Activated CD8-positive, alpha-beta memory T cell treated with anti-CD3 and anti-CD28 coated beads, Interleukin-2, amount 50 U/mL, for 1 hour (primary cell): ENCODE results near the gene DPYSL3.

ENCODE experiments used
- DNase-seq: peaks from one replicate; pipeline ENCODE4 v3.0.0-alpha.2; 2020; ENCODE audit errors: extremely low read depth

Gene DPYSL3

GRCh38 chr5:147472664-147473475 is 37.0 kb downstream of the DPYSL3 start:
- no peak for DNase-seq

- no peak for DNase-seq
These were observed 41.8 kb downstream of the DPYSL3 start for GRCh38 chr5:147467973-147468508.

GRCh38 chr5:147466360-147466980 is 43.4 kb downstream of the DPYSL3 start:
- no peak for DNase-seq

- no peak for DNase-seq
These were observed 44.1 kb downstream of the DPYSL3 start for GRCh38 chr5:147465747-147466146.

- no peak for DNase-seq
These were observed 45.7 kb downstream of the DPYSL3 start for GRCh38 chr5:147464211-147464610.

- DNase-seq: no peak
These were observed 48.0 kb downstream of the DPYSL3 start for GRCh38 chr5:147461915-147462314.

GRCh38 chr5:147460380-147460779 is 49.5 kb downstream of the DPYSL3 start:
- no peak for DNase-seq

- DNase-seq: no peak
These were observed 51.3 kb downstream of the DPYSL3 start for GRCh38 chr5:147458581-147458980.

GRCh38 chr5:147455822-147456450 is 53.9 kb downstream of the DPYSL3 start:
- no peak for DNase-seq

GRCh38 chr5:147454996-147455677 is 54.7 kb downstream of the DPYSL3 start:
- DNase-seq: no peak

- DNase-seq: peak; percentile 30
These were observed 55.7 kb downstream of the DPYSL3 start for GRCh38 chr5:147453875-147454814.

- no peak for DNase-seq
These were observed 57.6 kb downstream of the DPYSL3 start for GRCh38 chr5:147452165-147452811.

GRCh38 chr5:147451193-147451592 is 58.7 kb downstream of the DPYSL3 start:
- no peak for DNase-seq

GRCh38 chr5:147450606-147451005 is 59.3 kb downstream of the DPYSL3 start:
- DNase-seq: no peak

- DNase-seq: no peak
These were observed 61.1 kb downstream of the DPYSL3 start for GRCh38 chr5:147448766-147449165.

- no peak for DNase-seq
These were observed 63.3 kb downstream of the DPYSL3 start for GRCh38 chr5:147446523-147446922.

GRCh38 chr5:147445917-147446316 is 64.0 kb downstream of the DPYSL3 start:
- DNase-seq: no peak

- DNase-seq: no peak
These were observed 64.8 kb downstream of the DPYSL3 start for GRCh38 chr5:147445090-147445489.

- no peak for DNase-seq
These were observed 67.6 kb downstream of the DPYSL3 start for GRCh38 chr5:147442224-147442623.

GRCh38 chr5:147441191-147441695 is 68.6 kb downstream of the DPYSL3 start:
- DNase-seq: no peak
